Measurements from ENCODE around the gene TJP2. TPM values are rescaled to one million over a fixed set of nuclear protein-coding genes. Genes with fewer than 3 reads are reported as not detected.
A peak's percentile ranks its signal among the peaks of the same experiment; 100 is the strongest.

The TJP2 gene
- total and polyA plus RNA-seq, 2 of the 4 experiments (the other 2 are of a cell fraction) = 38.3 to 49.3 TPM

- Histone ChIP-seq H3K56ac (ENCODE audit: extremely low read depth, insufficient read depth, low read length) (no peak overlapping the region), H3K4ac (ENCODE audit: low read depth, low read length) (no peak overlapping the region), H3K27ac (ENCODE audit: insufficient read depth, low read length) (no peak overlapping the region), H3K27me3 (ENCODE audit: control insufficient read depth, insufficient read depth, low read length) (no peaks in the 10 kb centered on the region), H4K91ac (ENCODE audit: insufficient read depth, low read depth, low read length) (no peak overlapping the region), H2BK5ac (ENCODE audit: low read depth, low read length, poor library complexity, severe bottlenecking) (no peak overlapping the region), H2AK5ac (ENCODE audit: low read depth, low read length) (no peak overlapping the region), H4K5ac (ENCODE audit: low read depth, low read length) (no peak overlapping the region), H3K23ac (ENCODE audit: low read depth, low read length) (no peak overlapping the region), H3K9ac (ENCODE audit: low read depth, low read length) (no peak overlapping the region), H2BK120ac (ENCODE audit: low read depth, low read length) (no peak overlapping the region), H2BK20ac (ENCODE audit: low read depth, low read length) (no peak overlapping the region), H3K79me1 (ENCODE audit: low read depth in 1 of 2, low read length in 2 of 2) (peaks cover 26 to 33% of the 10 kb centered on the region in 2 experiments), H2BK15ac (ENCODE audit: low read depth, low read length) (no peak overlapping the region), H3K18ac (ENCODE audit: low read depth, low read length) (no peak overlapping the region), H3K14ac (replicated peaks; ENCODE audit: low read depth, low read length) (0 out of 2 replicates have a peak overlapping the region, but pooled peaks have one; percentile 21), H2AFZ (replicated peaks; ENCODE audit: low read length, poor library complexity) (no peak overlapping the region), H3K4me2 (ENCODE audit: low read depth, low read length) (no peak overlapping the region), H3K36me3 (ENCODE audit: control insufficient read depth, insufficient read depth, low read length) (no peaks in the 10 kb centered on the region), H3K9me1 (ENCODE audit: insufficient read depth, low read length) (0 out of 2 replicates have a peak, but pooled peaks cover 7% of the 10 kb centered on the region), H3K9me3 (ENCODE audit: control insufficient read depth, insufficient read depth, low read length) (no peaks in the 10 kb centered on the region), H4K8ac (ENCODE audit: low read depth in 2 of 2, low read length in 2 of 2) (no peak overlapping the region; a peak in 1 of 4 replicates), H3K4me3 (ENCODE audit: insufficient read depth, low read depth, low read length) (no peak overlapping the region), H4K20me1 (ENCODE audit: insufficient read depth, low read length) (no peaks in the 10 kb centered on the region; the same call in 1 of the 2 replicates), H3K4me1 (ENCODE audit: control insufficient read depth, insufficient read depth, low read length) (0 out of 2 replicates have a peak, but pooled peaks cover 1% of the 10 kb centered on the region), H2AK9ac (replicated peaks; ENCODE audit: low read depth, low read length, poor library complexity) (no peak overlapping the region)
- CTCF ChIA-PET = no interaction called here
- no peak for TF ChIP-seq MAFK (IDR thresholded peaks at IDR 0.05; ENCODE audit: low read depth, low read length)
- TF ChIP-seq CEBPB (IDR thresholded peaks at IDR 0.05; ENCODE audit: low read depth, low read length) = no peak
- no peak for TF ChIP-seq POLR2A (IDR thresholded peaks at IDR 0.05; ENCODE audit: low read depth, low read length)
- no peak for TF ChIP-seq CHD1 (IDR thresholded peaks at IDR 0.05; ENCODE audit: low read depth, low read length)
- TF ChIP-seq MAZ (IDR thresholded peaks at IDR 0.05; ENCODE audit: borderline replicate concordance, low read depth, low read length) = no peak
- TF ChIP-seq SMC3 (IDR thresholded peaks at IDR 0.05; ENCODE audit: low read depth, low read length) = no peak
- TF ChIP-seq, protein P1, sequence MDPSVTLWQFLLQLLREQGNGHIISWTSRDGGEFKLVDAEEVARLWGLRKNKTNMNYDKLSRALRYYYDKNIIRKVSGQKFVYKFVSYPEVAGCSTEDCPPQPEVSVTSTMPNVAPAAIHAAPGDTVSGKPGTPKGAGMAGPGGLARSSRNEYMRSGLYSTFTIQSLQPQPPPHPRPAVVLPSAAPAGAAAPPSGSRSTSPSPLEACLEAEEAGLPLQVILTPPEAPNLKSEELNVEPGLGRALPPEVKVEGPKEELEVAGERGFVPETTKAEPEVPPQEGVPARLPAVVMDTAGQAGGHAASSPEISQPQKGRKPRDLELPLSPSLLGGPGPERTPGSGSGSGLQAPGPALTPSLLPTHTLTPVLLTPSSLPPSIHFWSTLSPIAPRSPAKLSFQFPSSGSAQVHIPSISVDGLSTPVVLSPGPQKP (IDR thresholded peaks at IDR 0.05; ENCODE audit: borderline replicate concordance, low read depth, low read length) = no peak
- TF ChIP-seq NFE2L2 (IDR thresholded peaks at IDR 0.05; ENCODE audit: low read depth, low read length) = no peak
- TF ChIP-seq USF2 (IDR thresholded peaks at IDR 0.05; ENCODE audit: low read depth, low read length) = no peak
- no peak for TF ChIP-seq RAD21 (IDR thresholded peaks at IDR 0.05; ENCODE audit: low read length)
- TF ChIP-seq MXI1 (IDR thresholded peaks at IDR 0.05; ENCODE audit: borderline replicate concordance, low read depth, low read length) = no peak
- dilution Hi-C loops (cut with HindIII; ENCODE audit: low sequenced_read_pairs, unreplicated experiment) = no loop called here
- ATAC-seq (ENCODE audit: low read depth) = peak; percentile 29; the same call in 1 of the 2 replicates
- intact Hi-C loops (cut with micrococcal nuclease) = no loop called here
- BruUV-seq (replicated peaks) = no TSS peak
- POLR2A ChIA-PET (ENCODE audit: unreplicated experiment) = no interaction called here
- in situ Hi-C loops (cut with MboI; ENCODE audit: low sequenced_read_pairs) = no loop called here
- no peak for DNase-seq
- no CpG with 5 or more reads among the region's 3 CpGs for WGBS, 2 experiments (ENCODE audit: extremely low coverage in 2 of 2, insufficient read length in 1 of 2)
Measured at GRCh38 chr9:69211424-69212036, 37.5 kb downstream of the TJP2 start.
